GM21717 (cell line): Measurements from ENCODE around the gene ERC2.
A peak's percentile ranks its signal among the peaks of the same experiment; 100 is the strongest.
"Not testable (repeated sequence)": the region's sequence is repeated elsewhere in the genome, so short reads cannot be mapped to it uniquely, and the experiment has no call there.

Source experiments
- ATAC-seq: cut with Tn5 transposase; IDR thresholded peaks from one replicate; pipeline ENCODE4 v1.9.1; 2021; ENCODE audit warnings: mild to moderate bottlenecking, moderate library complexity; ENCODE audit not compliant: unreplicated experiment

Gene ERC2

DNA sequence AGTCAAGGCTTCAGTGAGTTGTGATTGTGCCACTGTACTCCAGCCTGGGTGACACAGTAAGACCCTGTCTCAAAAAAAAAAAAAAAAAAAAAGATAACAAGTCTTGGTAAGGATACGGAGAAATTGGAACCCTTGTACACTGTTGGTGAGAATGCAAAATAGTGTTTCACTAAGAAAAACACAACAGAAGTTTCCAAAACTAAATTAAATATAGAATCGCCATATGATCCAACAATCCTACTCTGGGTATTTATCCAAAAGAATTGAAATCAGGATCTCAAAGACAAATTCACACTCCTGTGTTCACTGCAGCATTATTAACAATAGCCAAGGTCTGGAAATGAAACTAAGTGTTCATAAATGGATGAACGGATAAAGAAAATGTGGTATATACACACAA, 149.4 kb downstream of the ERC2 start:
- ATAC-seq, result no peak

DNA sequence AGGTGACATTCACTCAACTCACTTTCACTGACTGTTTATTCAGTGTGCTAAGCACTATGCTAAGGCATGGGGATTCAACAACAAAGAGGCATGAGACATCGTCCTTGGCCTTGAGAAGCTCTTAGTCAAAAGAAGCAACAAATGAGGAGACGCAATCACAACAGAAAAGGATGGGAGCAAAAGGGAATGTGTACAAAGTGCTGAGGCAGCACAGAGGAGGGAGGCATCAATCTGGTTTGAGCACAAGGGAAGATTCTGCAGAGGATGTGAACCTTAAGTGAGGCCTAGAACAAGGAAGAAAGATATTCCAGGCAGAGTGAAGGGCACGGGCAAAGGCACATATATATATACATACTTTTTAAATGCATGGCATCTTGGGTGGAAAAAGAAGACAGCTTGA, 151.3 kb downstream of the ERC2 start:
- no peak for ATAC-seq

DNA sequence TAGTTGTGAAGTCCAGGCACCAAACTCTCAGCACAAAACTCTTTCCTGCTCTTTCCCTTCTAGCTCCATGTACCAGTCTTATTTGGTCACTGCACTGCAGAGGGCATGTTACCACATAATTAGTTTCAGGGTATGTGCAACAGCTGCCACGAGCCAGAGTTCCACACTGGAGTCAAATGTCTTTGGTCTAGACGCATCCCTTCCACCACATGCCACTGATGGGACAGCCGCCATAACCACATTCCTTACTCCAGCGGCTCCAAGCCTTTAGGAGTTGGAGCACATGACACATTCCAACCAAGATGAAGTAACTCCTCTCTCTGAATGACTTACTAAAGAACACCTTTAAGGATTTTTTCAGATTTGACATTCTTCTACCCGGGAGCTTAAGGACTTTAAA, 153.4 kb downstream of the ERC2 start:
- no peak for ATAC-seq

DNA sequence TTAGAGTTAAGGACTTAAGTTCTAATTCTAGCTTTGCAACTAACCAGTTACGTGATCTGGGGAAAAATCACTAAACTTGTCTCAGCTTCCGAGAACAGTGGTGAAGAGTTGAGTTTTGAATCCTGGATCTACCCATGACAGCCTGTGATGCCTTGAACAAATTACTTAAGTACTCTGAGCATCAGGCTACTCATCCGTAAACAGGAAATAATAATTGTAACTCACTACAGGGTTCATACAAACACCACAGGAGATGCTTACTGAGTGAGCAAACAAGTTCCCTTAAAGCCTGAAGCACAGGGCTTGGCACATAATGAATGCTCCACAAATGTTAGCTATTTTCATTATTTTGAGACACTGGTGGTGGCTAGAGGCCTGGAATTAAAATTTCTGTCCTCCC, 158.8 kb downstream of the ERC2 start:
- ATAC-seq, result no peak

DNA sequence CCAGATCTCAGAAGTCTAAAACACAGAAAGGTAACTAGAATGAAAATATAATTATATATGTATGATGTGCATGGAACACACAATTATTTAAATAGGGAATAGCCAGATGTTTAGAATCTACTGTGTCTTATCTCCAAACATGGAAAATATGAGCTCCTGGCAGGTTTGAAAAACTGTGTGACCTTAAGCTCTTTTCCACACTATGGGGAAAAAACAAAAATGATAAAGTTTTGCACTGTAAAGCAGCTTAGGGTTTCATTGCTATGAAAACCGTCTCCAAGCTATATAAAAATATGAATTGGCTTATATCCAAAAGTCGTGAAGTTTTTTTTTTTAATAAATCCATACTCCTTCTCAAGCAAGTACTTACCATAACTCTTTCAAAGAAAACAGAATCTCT, 159.8 kb downstream of the ERC2 start:
- ATAC-seq, result no peak

DNA sequence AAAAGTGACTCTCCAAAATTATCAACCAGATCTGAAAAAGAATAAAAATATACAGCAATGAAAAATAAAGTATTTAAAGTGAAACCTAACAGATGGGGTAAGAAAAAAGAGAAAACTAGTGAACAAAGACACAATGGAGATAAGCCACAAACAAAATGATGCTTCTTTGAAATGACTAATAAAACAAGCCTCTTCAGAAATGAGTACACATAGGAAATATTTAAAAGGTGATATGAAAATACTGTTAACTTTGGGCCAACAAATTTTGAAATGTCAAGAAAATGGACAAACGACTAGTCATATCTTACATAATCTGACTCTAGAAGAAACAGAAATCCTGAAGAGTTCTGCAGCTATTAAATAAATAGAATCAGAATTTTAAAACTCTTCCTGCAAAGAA, 164.2 kb downstream of the ERC2 start:
- ATAC-seq, result no peak

- peak; percentile 79 for ATAC-seq
Observed at GRCh38 chr3:56303487-56303886, 164.8 kb downstream of the ERC2 start.

- no peak for ATAC-seq
Observed at GRCh38 chr3:56302417-56302816, 165.8 kb downstream of the ERC2 start.

DNA sequence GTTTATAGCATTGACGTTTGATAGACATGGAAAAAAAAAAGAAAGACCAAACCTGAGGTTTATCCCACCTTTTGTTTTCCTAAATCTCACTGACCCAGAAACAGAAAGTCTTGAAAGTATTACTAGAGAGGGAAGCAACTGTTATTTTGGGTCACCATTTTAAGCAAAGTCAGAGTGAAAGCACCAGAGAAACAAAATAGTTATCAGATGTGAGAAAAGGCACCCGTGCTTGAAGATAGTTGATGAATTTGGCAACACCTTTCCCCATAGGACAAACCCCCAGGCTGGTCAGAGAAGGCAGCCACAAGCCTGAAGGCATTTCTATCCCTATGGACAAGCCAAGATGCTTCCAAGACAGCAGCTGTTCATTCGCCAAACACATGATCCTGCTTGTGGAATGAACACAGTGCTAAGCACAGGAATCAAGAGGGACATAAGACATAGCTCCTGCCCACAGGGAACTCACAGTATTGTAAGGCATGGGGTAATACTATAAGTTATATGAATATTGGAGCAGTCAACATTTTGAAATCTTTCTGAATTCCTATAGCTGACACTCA, 170.9 kb downstream of the ERC2 start:
- no peak for ATAC-seq

- no peak for ATAC-seq
Observed at GRCh38 chr3:56296361-56296760, 171.9 kb downstream of the ERC2 start.

DNA sequence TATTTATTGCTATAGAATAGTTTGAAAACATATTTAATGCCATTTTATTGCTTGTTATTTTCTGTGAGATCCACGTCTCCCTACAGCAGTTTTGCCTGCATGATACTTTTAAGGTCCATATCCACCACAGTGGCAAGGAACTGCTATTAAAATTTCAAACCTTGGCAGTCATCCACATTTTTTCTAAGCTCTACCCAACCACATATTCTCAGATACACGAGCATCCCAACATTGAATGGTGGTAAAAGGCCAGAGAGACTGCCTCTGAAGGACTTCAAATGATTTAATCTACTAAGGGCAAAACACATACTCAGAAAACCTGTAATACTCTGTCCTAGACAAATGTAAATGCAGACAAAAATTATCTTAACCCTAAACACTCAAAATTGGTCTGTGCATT, 173.1 kb downstream of the ERC2 start:
- ATAC-seq, result no peak

DNA sequence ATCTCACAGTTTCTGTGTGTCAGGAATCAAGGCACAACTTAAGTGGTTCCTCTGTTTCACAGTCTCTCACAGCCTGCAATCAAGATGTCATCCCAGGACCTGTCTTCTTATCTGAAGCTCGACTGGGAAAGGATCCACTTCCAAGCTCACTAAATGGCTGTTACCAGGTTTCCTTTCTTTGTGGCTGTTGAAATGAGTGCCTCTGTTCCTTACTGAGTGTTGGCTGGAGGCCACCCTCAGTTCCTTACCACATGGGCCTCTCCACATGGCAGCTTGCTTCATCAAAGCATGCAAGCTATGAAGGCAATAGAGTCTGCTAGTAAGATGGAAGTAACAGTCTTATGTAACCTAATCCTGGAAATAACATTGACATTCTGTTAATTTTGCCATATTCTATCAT, 174.0 kb downstream of the ERC2 start:
- no peak for ATAC-seq

GRCh38 chr3:56291953-56292352, 176.3 kb downstream of the ERC2 start:
- ATAC-seq, result peak; percentile 76

- peak; percentile 72 for ATAC-seq
Observed at GRCh38 chr3:56291244-56291680, 177.0 kb downstream of the ERC2 start.

DNA sequence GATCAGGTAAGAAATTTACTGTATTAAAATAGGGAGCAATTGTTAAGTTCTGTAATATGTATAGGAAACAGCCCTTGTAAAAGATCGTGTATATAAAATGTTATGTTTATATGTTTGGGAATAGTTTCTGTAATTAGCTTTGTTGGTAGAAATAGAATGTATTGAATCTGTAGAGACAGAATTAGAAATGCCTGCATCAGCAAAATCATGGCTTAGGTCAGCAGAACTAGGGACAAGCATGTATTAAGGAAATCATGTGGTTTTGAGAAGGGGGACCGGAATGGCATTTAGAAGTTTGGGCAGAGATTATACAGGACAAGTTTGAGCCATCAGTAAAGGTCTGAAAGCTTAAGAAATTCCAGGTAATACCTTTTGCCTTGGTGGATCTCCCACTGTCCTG, 177.9 kb downstream of the ERC2 start:
- no peak for ATAC-seq

GRCh38 chr3:56288258-56288657, 180.0 kb downstream of the ERC2 start:
- ATAC-seq, result no peak

GRCh38 chr3:56282341-56282740, 185.9 kb downstream of the ERC2 start:
- ATAC-seq, result no peak

DNA sequence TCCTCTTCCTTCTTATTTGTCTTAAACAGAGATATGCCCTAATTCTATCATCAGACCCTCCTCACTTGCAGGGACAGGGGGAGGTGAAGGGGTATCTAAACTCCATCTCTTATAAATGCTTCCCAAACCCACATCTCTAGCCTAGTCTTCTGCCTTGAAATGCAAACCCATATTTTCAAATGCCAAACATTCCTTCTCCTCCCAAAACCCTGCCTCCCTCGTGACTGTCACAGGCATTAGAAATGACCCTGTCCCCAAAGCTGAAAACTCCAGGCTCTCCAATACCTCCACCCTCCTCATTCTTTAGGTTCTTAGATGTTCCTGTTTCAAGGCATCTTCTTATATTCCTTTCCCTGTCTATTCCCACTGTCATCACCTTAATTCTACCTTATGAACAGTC, 191.0 kb downstream of the ERC2 start:
- ATAC-seq, result no peak

GRCh38 chr3:56275120-56275519, 193.1 kb downstream of the ERC2 start:
- ATAC-seq, result no peak

DNA sequence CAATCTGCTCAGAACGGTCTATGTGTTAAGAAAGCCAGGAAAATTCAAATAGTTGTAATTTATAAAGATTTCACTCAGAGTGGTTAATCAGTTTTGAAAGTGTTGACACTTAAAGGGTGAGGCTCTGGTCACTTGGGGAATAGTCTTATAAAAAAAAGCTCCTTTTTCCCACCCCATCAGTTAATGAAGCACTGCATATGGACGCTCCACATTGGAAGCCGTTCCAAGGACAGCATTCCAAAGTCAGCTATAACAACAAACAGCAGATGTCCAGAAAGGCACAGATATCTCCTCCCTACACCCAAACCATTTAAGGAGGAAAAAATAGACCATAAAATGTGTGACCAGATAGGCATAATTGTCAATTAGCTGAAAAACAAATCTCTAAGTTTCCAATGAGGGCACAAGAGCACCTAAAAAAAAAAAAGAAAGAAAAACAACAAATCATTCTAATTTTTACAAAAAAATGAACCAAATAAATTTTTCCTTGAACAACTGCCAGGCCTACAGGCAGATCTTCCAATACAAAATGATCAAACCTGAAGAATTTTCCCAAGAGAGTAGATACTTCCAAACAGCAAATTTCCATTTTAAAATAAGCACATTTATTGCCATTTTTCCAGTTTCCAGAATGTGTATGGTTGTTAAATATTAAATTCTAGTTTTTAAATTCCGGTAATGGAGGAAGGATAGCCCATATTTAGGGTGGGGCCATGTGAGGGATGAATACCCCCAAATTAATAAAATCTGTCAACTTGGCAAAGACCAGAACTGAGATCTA, 198.3 kb downstream of the ERC2 start:
- ATAC-seq, result no peak

GRCh38 chr3:56268616-56269383, 199.5 kb downstream of the ERC2 start:
- ATAC-seq, result no peak

DNA sequence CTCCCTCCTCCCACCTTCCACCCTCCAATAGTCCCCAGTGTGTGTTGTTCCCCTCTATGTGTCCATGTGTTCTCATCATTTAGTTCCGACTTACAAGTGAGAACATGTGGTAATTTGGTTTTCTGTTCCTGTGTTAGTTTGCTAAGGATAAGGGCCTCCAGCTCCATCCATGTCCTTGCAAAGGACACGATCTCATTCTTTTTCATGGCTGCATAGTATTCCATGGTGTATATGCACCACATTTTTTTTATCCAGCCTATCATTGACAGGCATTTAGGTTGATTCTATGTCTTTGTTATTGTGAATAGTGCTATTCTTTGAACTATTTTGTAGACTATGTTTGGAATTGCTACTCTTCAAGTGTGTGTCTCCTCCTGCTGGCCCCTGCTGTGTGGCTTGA, 206.4 kb downstream of the ERC2 start:
- not testable (repeated sequence) for ATAC-seq
